ENCODE data around the gene FRMD8. TPM values are rescaled to one million over a fixed set of nuclear protein-coding genes. Genes with fewer than 3 reads are reported as not detected.
A peak's percentile ranks its signal among the peaks of the same experiment; 100 is the strongest.

The FRMD8 gene
- total and polyA plus RNA-seq, 9 of the 15 experiments (the other 6 are each of a cell fraction or from before 2014, with no cell fraction given) = 4.5 to 54.5 (median 15.8) TPM

DNA sequence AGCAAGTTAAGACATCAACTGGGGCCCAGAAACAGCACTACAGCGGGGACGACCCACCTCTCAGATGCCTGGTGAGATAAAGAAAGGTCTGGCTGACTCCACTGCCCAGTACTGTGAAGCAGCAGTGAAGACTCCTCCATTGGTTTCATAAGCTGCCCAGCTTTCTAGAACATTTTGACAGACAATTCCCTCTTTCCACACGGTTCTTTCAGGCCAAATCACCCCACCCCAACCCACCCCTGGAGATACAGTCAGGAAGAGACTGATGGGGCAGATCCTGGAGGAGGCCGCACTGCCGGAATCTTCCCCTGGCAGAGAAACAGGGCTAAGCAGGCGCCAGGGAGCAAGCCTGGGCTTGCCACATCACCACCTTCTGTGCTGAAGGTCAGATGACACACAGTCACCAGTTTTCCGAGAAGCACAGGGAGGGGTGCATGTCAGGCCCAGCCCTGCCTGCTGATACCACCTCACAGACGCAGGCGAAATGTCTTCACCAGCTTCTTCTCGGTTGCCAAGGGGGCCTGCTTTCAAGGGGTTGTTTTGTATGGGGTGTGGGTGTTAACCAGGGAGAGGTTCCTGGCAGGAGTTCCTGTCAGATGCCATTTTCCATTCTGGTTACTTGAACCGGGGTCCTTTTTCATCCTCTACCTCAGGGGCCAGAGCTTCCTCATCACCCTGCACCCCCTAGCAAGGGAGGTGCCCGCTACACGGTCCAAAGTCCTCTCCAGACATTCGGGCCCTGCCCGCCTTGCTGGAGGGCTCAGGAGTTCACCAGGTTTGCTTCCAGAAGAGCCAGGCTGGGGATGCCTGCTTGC lies 34.7 kb downstream of the FRMD8 start (continued):
- no peak for TF ChIP-seq ZBTB8A (IDR thresholded peaks at IDR 0.05; ENCODE audit: partially characterized antibody)
- no peak for TF ChIP-seq DIDO1 (tag; IDR thresholded peaks at IDR 0.05; ENCODE audit: low read depth)
- TF ChIP-seq TGIF2 (CRISPR knock-in tag; IDR thresholded peaks at IDR 0.05) = no peak
- no peak for TF ChIP-seq ZNF764 (CRISPR knock-in tag; IDR thresholded peaks at IDR 0.05; ENCODE audit: low read depth)
- TF ChIP-seq TSHZ1 (CRISPR knock-in tag; IDR thresholded peaks at IDR 0.05) = no peak
- TF ChIP-seq GTF2E2 (tag; IDR thresholded peaks at IDR 0.05) = no peak
- no peak for TF ChIP-seq MCM7 (IDR thresholded peaks at IDR 0.05)
- TF ChIP-seq, protein P1, sequence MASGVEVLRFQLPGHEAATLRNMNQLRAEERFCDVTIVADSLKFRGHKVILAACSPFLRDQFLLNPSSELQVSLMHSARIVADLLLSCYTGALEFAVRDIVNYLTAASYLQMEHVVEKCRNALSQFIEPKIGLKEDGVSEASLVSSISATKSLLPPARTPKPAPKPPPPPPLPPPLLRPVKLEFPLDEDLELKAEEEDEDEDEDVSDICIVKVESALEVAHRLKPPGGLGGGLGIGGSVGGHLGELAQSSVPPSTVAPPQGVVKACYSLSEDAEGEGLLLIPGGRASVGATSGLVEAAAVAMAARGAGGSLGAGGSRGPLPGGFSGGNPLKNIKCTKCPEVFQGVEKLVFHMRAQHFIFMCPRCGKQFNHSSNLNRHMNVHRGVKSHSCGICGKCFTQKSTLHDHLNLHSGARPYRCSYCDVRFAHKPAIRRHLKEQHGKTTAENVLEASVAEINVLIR (CRISPR knock-in tag; IDR thresholded peaks at IDR 0.05) = no peak
- no peak for TF ChIP-seq SMARCE1 (IDR thresholded peaks at IDR 0.05)
- no peak for TF ChIP-seq KDM4B (IDR thresholded peaks at IDR 0.05; ENCODE audit: borderline replicate concordance in 2 of 2, low read depth in 1 of 2)
- TF ChIP-seq NFE2L1 (tag; IDR thresholded peaks at IDR 0.05; ENCODE audit: borderline replicate concordance, low read depth) = no peak
- TF ChIP-seq ZNF124 (CRISPR knock-in tag; IDR thresholded peaks at IDR 0.05) = no peak
- TF ChIP-seq HMG20A (CRISPR knock-in tag; conservative IDR thresholded peaks at IDR 0.05) = no peak
- TF ChIP-seq MXI1 (IDR thresholded peaks at IDR 0.05; ENCODE audit: low read depth, low read length) = no peak; the same call in 1 of the 2 replicates
- no peak for TF ChIP-seq E4F1 (CRISPR knock-in tag; IDR thresholded peaks at IDR 0.05; ENCODE audit: borderline replicate concordance)
- TF ChIP-seq, protein P2, sequence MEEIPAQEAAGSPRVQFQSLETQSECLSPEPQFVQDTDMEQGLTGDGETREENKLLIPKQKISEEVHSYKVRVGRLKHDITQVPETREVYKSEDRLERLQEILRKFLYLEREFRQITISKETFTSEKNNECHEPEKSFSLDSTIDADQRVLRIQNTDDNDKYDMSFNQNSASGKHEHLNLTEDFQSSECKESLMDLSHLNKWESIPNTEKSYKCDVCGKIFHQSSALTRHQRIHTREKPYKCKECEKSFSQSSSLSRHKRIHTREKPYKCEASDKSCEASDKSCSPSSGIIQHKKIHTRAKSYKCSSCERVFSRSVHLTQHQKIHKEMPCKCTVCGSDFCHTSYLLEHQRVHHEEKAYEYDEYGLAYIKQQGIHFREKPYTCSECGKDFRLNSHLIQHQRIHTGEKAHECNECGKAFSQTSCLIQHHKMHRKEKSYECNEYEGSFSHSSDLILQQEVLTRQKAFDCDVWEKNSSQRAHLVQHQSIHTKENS (CRISPR knock-in tag; IDR thresholded peaks at IDR 0.05) = no peak
- TF ChIP-seq KLF13 (tag; IDR thresholded peaks at IDR 0.05; ENCODE audit: borderline replicate concordance, low read depth) = no peak
- peak; percentile 70 for TF ChIP-seq CXXC5 (CRISPR knock-in tag; IDR thresholded peaks at IDR 0.05)
- no peak for TF ChIP-seq HSF4 (CRISPR knock-in tag; IDR thresholded peaks at IDR 0.05; ENCODE audit: borderline replicate concordance)

All from K562 (cell line).